MCF 10A (cell line): ENCODE measurements around the gene CAPN10. TPM values are rescaled to one million over a fixed set of nuclear protein-coding genes. Genes with fewer than 3 reads are reported as not detected.

Source experiments
- BruUV-seq: library from RNA; stranded (reverse); fragments of 400-500 nt; replicated peaks from 2 replicates; lab custom pipeline; 2021; lab: Mats Ljungman, UMichigan
- CTCF ChIA-PET: fragments of 300-600 bp; sonication (Branson Sonifier 250); formaldehyde crosslinking; extraction: SDS; loops from one replicate; lab custom pipeline; 2021; ENCODE audit warnings: antibody characterized with exemption, inconsistent platforms; lab: Yijun Ruan, JAX
- POLR2A ChIA-PET: fragments of 300-600, 350-650 bp; sonication (Branson Sonifier 250); formaldehyde crosslinking; extraction: SDS; loops from one replicate; lab custom pipeline; 2020; ENCODE audit warnings: antibody characterized with exemption, inconsistent platforms; lab: Yijun Ruan, JAX
- DNase-seq: peaks from one replicate; pipeline ENCODE4 v3.0.0-alpha.2; 2018; ENCODE audit not compliant: unreplicated experiment
- H3K27ac Mint-ChIP-seq: one replicate; pipeline ENCODE4 v1.8.0; 2022; ENCODE audit warnings: mild to moderate bottlenecking, low read depth, mixed read lengths; ENCODE audit not compliant: unreplicated experiment
- H3K27me3 Mint-ChIP-seq: one replicate; pipeline ENCODE4 v1.8.0; 2022; ENCODE audit warnings: mixed read lengths; ENCODE audit not compliant: insufficient read depth, unreplicated experiment
- H3K36me3 Mint-ChIP-seq: one replicate; pipeline ENCODE4 v1.8.0; 2022; ENCODE audit warnings: mild to moderate bottlenecking, moderate library complexity, mixed read lengths; ENCODE audit not compliant: insufficient read depth, unreplicated experiment
- H3K4me1 Mint-ChIP-seq: one replicate; pipeline ENCODE4 v1.8.0; 2022; ENCODE audit warnings: mixed read lengths; ENCODE audit not compliant: insufficient read depth, unreplicated experiment
- H3K4me3 Mint-ChIP-seq: one replicate; pipeline ENCODE4 v1.8.0; 2022; ENCODE audit warnings: mild to moderate bottlenecking, moderate library complexity, mixed read lengths; ENCODE audit not compliant: unreplicated experiment
- H3K9me3 Mint-ChIP-seq: one replicate; pipeline ENCODE4 v1.8.0; 2022; ENCODE audit warnings: mixed read lengths; ENCODE audit not compliant: unreplicated experiment
- CTCF ChIP-seq: fragments of 200-600 bp; IDR thresholded peaks from one replicate; pipeline ENCODE4 v1.8.0; 2022; ENCODE audit warnings: antibody characterized with exemption, mild to moderate bottlenecking; ENCODE audit not compliant: unreplicated experiment
- intact Hi-C: fragments of 100-400 bp; cut with micrococcal nuclease; formaldehyde crosslinking; loops from 2 replicates; pipeline ENCODE4 v1.14.1; 2022
- total RNA-seq: library from RNA; stranded (reverse); gene quantifications from 2 replicates; pipeline ENCODE4 v1.2.3, GENCODE V29; 2022

CAPN10 gene
- total RNA-seq, 1 experiment from 2014 or later: 27.6 TPM

GRCh38 chr2:240645801-240646175 lies 59.3 kb downstream of the CAPN10 start:
- POLR2A ChIA-PET: no interaction called here
- H3K27me3 Mint-ChIP-seq: peaks cover 73% of the 10 kb centered on the region
- H3K4me3 Mint-ChIP-seq: no peak overlapping the region
- intact Hi-C loops: no loop called here
- no TSS peak for BruUV-seq
- TF ChIP-seq CTCF: no peak
- H3K9me3 Mint-ChIP-seq: no peaks in the 10 kb centered on the region
- DNase-seq: no peak
- H3K27ac Mint-ChIP-seq: no peak overlapping the region
- H3K36me3 Mint-ChIP-seq: no peaks in the 10 kb centered on the region
- CTCF ChIA-PET: no interaction called here
- H3K4me1 Mint-ChIP-seq: no peaks in the 10 kb centered on the region

- BruUV-seq: no TSS peak
- H3K4me3 Mint-ChIP-seq: no peak overlapping the region
- intact Hi-C loops: no loop called here
- ChIA-PET CTCF (interaction anchor here (1.2 kb wide), 1 partner anchor 18 kb away, joined by 5 read pairs; no protein-coding TSS in a partner anchor), POLR2A (no interaction called here)
- no peak for TF ChIP-seq CTCF
- H3K36me3 Mint-ChIP-seq: no peaks in the 10 kb centered on the region
- H3K27me3 Mint-ChIP-seq: peaks cover 79% of the 10 kb centered on the region
- no peaks in the 10 kb centered on the region for H3K9me3 Mint-ChIP-seq
- DNase-seq: no peak
- H3K27ac Mint-ChIP-seq: no peak overlapping the region
- no peaks in the 10 kb centered on the region for H3K4me1 Mint-ChIP-seq
Observed at GRCh38 chr2:240646176-240646899, 59.8 kb downstream of the CAPN10 start.

GRCh38 chr2:240646900-240647502 lies 60.5 kb downstream of the CAPN10 start:
- TF ChIP-seq CTCF: no peak
- no peaks in the 10 kb centered on the region for H3K36me3 Mint-ChIP-seq
- no peak for DNase-seq
- ChIA-PET CTCF (interaction anchor here (0.7 to 1.2 kb wide), 3 partner anchors 17 to 128 kb away, joined by 3 to 5 read pairs (median 4); no protein-coding TSS in a partner anchor), POLR2A (no interaction called here)
- peaks cover 85% of the 10 kb centered on the region for H3K27me3 Mint-ChIP-seq
- no peaks in the 10 kb centered on the region for H3K9me3 Mint-ChIP-seq
- intact Hi-C loops: no loop called here
- H3K4me3 Mint-ChIP-seq: no peak overlapping the region
- H3K4me1 Mint-ChIP-seq: no peaks in the 10 kb centered on the region
- no TSS peak for BruUV-seq
- H3K27ac Mint-ChIP-seq: no peak overlapping the region

- no peak for TF ChIP-seq CTCF
- no peaks in the 10 kb centered on the region for H3K36me3 Mint-ChIP-seq
- H3K27me3 Mint-ChIP-seq: peaks cover 92% of the 10 kb centered on the region
- BruUV-seq: no TSS peak
- no peaks in the 10 kb centered on the region for H3K9me3 Mint-ChIP-seq
- H3K4me3 Mint-ChIP-seq: no peak overlapping the region
- intact Hi-C loops: no loop called here
- ChIA-PET CTCF (interaction anchor here (0.7 to 1.2 kb wide), 3 partner anchors 17 to 128 kb away, joined by 3 to 5 read pairs (median 4); no protein-coding TSS in a partner anchor), POLR2A (no interaction called here)
- no peaks in the 10 kb centered on the region for H3K4me1 Mint-ChIP-seq
- no peak for DNase-seq
- H3K27ac Mint-ChIP-seq: no peak overlapping the region
Observed at GRCh38 chr2:240647503-240648154, 61.1 kb downstream of the CAPN10 start.
